Muscle layer of duodenum (tissue), 2 donors: ENCODE results near the gene GTF3C6.
"Not testable (repeated sequence)": the region's sequence is repeated elsewhere in the genome, so short reads cannot be mapped to it uniquely, and the experiment has no call there.

ENCODE experiments used
- H3K27ac ChIP-seq: one replicate; pipeline ENCODE4 v1.7.0; 2013; ENCODE audit warnings: mild to moderate bottlenecking, low read length
- H3K27me3 ChIP-seq: one replicate; pipeline ENCODE4 v1.7.0; 2013; ENCODE audit warnings: low read depth, mild to moderate bottlenecking, control low read depth, low read length
- H3K36me3 ChIP-seq, 2 donors: one replicate each; pipeline ENCODE4 v1.7.0; 2013; ENCODE audit warnings: low read length in 2 of 2, control low read depth in 1 of 2, mild to moderate bottlenecking in 1 of 2; ENCODE audit not compliant: insufficient read depth in 2 of 2, control insufficient read depth in 1 of 2
- H3K4me1 ChIP-seq, 2 donors: one replicate each; pipeline ENCODE4 v1.7.0; 2013; ENCODE audit warnings: low read length in 2 of 2, mild to moderate bottlenecking in 2 of 2, control low read depth in 1 of 2, moderate library complexity in 1 of 2; ENCODE audit not compliant: insufficient read depth in 2 of 2, control insufficient read depth in 1 of 2
- H3K4me3 ChIP-seq, 2 donors: one replicate each; pipeline ENCODE4 v1.7.0; 2013; ENCODE audit warnings: low read length in 2 of 2, low read depth in 1 of 2, mild to moderate bottlenecking in 1 of 2
- H3K9me3 ChIP-seq, 2 donors: one replicate each; pipeline ENCODE4 v1.7.0; 2013; ENCODE audit warnings: low read length in 2 of 2, control low read depth in 1 of 2, mild to moderate bottlenecking in 1 of 2; ENCODE audit not compliant: control insufficient read depth in 1 of 2
- donor health status: healthy.

Gene GTF3C6

GRCh38 chr6:111015389-111016124, 57.1 kb downstream of the GTF3C6 start:
- no peak overlapping the region for H3K27ac ChIP-seq
- H3K4me1 ChIP-seq: no peaks in the 10 kb centered on the region
- no peaks in the 10 kb centered on the region for H3K9me3 ChIP-seq
- H3K36me3 ChIP-seq: peaks cover 6 to 7% of the 10 kb centered on the region in 2 donors
- no peak overlapping the region for H3K4me3 ChIP-seq
- H3K27me3 ChIP-seq: no peaks in the 10 kb centered on the region

- H3K27me3 ChIP-seq: not testable (repeated sequence)
These were observed 58.7 kb downstream of the GTF3C6 start for GRCh38 chr6:111017241-111017640.

More at GRCh38 chr6:111017241-111017640, 58.7 kb downstream of the GTF3C6 start:
- H3K4me3 ChIP-seq, H3K9me3 ChIP-seq, H3K4me1 ChIP-seq, H3K36me3 ChIP-seq, H3K27ac ChIP-seq: not testable (repeated sequence)
